Gastrocnemius medialis (tissue), 4 donors: ENCODE data around the gene MRPL17.

ENCODE experiments used
- POLR2A ChIP-seq, 2 donors: fragments of 450-650 bp; IDR thresholded peaks; one replicate each; pipeline ENCODE4 v1.6.1; 2017; ENCODE audit warnings: antibody characterized with exemption in 2 of 2, mild to moderate bottlenecking in 2 of 2, moderate library complexity in 2 of 2
- TF ChIP-seq, protein P1 (sequence below), 5 experiments: fragments of 450-650 bp in 3 of 5; fragments of 200-600 bp in 2 of 5; sonication (generic) in 2 of 5; IDR thresholded peaks in 4 of 5; conservative IDR thresholded peaks in 1 of 5; 1 replicate in 4 of 5; 2 replicates in 1 of 5; pipeline ENCODE4 v1.5.1; 2016 to 2019; ENCODE audit warnings: antibody characterized with exemption in 5 of 5, mild to moderate bottlenecking in 3 of 5, moderate library complexity in 3 of 5

DNA sequence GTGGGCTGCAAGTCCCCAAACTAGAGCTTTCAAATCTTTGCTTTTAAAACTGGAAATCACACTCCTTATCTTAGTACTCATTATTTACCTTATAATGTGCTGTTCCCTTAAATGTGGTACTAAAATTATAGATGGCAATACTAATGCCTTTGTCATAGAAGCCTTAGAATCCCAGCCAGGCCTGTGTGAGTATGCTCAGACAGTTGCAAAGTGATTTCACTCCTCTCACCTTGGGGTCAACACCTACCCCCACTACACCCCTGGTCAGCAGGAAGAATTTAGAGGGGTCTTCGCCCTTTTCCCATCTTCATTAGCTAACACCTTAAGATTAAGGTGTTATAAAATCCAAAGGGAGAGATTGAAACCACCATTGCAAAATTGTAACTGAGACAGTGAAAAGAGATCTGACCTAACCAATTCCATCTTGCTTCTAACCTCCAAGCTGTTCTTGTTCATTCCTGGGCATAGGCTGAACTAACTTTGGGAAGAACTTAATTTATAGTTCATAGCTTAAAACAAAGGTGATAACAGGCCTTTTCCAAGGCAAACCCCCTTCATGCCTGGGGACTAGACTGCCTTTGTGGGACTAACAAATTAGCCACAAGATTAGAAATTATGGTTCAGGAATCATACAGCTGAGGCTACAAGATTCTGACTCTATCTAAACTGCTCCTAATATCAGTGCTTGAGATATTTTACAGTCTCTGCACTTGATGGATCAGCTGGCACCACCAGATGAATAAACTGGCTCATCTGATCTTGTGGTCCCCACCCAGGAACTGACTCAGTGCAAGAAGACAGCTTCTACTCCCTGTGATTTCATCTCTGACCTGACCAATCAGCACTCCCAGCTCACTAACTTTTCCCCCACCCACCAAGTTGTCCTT is 10.4 kb upstream of the MRPL17 start:
- TF ChIP-seq, protein P1, sequence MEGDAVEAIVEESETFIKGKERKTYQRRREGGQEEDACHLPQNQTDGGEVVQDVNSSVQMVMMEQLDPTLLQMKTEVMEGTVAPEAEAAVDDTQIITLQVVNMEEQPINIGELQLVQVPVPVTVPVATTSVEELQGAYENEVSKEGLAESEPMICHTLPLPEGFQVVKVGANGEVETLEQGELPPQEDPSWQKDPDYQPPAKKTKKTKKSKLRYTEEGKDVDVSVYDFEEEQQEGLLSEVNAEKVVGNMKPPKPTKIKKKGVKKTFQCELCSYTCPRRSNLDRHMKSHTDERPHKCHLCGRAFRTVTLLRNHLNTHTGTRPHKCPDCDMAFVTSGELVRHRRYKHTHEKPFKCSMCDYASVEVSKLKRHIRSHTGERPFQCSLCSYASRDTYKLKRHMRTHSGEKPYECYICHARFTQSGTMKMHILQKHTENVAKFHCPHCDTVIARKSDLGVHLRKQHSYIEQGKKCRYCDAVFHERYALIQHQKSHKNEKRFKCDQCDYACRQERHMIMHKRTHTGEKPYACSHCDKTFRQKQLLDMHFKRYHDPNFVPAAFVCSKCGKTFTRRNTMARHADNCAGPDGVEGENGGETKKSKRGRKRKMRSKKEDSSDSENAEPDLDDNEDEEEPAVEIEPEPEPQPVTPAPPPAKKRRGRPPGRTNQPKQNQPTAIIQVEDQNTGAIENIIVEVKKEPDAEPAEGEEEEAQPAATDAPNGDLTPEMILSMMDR (IDR thresholded peaks at IDR 0.05 in 4 of 5, conservative IDR thresholded peaks at IDR 0.05 in 1 of 5): no peak
- TF ChIP-seq POLR2A (IDR thresholded peaks at IDR 0.05): no peak
